Activated T-helper 1 cell treated with Interleukin-2 at 50 U/mL for 16 hours (primary cell): ENCODE measurements around the gene CAMSAP3.

ENCODE experiments used
- DNase-seq: peaks from one replicate; pipeline ENCODE4 v3.0.0-alpha.2; 2020; ENCODE audit warnings: low read depth

The CAMSAP3 gene

DNA sequence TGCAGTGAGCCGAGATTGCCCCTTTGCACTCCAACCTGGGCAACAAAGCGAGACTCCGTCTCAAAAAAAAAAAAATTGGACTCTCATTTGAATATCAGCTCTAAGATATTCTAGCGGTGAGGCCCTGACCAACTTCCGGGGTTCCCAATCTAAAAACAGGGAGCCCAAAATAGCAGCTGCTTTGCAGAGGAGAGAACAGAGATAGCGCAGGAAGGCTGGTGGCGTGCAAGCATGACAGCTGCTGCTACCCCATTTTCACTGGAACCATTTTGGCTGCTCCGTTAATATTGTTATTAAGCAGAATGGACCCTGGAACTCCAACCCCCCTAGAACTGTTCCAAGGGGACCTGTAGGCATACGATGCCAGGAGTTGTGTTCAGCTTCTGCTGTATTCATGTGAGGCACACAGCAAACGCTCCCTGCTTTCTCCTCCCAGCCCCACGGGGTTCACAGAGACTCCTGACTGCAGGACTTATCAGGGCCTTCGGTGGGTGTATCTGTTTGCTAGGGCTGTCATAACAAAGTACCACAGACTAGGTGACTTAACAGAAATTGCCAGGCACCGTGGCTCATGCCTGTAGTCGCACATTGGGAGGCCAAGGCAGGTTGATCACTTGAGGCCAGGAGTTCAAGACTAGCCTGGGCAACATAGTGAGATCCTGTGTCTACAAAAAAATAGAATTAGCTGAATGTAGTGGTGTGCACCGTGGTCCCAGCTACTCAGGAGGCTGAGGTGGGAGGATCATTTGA is 52.8 kb downstream of the CAMSAP3 start:
- no peak for DNase-seq

DNA sequence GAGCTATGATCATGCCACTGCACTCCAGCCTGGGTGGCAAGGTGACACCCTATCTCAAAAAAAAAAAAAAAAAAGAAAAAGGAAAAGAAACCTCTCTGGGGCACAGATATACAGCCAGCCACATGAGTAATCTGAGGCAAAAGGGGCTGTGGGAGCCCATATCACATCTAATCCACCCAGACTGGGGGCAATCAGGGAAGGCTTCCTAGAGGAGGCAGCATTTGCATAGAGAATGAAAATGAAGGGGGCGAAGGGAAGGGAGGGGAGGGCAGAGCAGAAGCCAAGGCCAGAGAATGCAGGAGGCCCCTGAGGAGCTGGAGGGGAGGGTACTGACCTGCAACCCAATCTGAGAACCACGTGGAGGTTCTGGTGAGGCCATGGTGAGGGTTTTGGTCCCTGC is 54.5 kb downstream of the CAMSAP3 start:
- DNase-seq, result no peak

GRCh38 chr19:7652061-7652641 is 56.5 kb downstream of the CAMSAP3 start:
- peak; percentile 79 for DNase-seq

DNA sequence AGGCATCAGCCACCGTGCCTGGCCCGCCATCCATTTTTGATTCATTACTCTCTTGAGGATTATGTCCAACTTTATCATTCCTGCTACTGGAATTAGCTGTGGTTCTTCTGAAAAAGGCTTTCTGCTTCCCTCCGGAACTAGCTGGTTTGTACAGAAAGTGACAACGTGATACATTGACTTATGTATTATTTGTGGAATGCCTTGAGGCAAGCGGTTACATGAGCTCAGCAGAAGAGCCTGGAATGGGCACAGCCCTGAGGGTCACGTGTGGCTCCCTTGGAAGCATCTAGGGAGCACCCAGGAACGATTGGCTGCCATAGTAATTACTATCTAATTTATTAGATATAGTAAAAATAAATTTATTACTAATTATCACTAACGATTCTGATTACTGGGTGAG is 58.7 kb downstream of the CAMSAP3 start:
- no peak for DNase-seq

GRCh38 chr19:7655581-7655980 is 59.9 kb downstream of the CAMSAP3 start:
- no peak for DNase-seq

DNA sequence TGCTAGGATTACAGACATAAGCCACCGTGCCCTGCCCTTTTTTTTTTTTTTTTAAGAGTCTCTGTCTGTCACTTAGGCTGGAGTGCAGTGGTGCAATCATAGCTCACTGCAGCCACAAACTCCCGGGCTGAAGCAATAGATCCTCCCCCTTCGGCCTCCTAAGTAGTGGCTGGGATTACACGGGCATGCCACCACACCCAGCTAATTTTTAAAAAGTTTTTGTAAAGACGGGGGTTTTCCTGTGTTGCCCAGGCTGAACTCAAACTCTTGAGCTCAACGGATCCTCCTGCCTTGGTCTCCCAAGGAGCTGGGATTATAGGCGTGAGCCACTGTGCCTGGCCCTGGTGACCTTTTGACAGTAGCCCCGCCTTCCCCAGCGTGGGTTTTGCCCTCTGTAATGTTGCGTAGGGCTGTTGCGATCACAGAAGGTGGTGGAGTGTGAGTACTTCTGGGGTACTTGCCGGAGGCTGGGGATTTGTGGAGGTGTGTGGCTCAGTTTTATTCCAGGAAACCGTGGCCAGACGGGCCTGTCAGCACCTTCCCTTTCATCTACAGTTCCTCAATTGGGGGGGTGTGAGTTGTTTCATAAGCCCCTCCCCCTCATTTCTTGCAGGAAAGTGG is 61.6 kb downstream of the CAMSAP3 start:
- no peak for DNase-seq

DNA sequence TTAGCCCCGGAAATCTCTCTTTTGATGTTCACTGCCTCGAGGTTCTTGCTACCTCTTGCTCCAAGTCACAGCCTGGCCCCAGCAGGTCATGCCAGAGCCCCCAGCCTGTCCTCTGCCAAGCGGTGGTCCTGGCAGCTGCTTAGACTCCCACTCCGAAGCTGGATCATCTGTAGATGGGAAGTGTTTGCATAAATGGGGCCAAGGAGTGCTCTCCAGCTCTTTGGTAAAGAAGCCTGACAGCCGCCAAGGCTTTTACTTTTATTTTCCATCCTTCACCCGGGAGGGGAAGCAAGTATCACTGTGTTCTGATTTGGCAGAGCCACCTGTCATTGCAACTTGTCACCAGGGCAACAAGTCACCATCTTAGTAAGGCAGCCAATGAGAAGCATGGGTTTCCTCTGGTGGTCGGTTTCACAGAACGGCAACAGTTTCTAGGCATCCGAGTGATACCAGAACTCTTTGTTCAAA is 62.6 kb downstream of the CAMSAP3 start:
- no peak for DNase-seq

- DNase-seq, result no peak
These were observed 66.3 kb downstream of the CAMSAP3 start for GRCh38 chr19:7661744-7662538.

DNA sequence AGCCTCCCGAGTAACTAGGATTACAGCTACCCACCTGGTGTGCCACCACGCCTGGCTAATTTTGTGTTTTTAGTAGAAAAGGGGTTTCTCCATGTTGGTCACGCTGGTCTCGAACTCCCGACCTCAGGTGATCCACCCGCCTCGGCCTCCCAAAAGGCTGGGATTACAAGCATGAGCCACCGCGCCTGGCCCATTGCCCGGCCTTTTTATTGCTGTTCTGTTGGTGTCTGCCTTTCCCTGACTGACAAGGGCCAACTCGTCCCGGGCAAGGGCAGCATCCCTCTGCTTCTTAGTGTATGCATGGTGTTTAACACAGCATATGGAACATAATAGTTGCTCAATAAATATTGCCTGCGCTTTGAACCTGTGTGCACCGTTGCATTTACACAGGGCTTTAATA is 67.0 kb downstream of the CAMSAP3 start:
- no peak for DNase-seq

DNA sequence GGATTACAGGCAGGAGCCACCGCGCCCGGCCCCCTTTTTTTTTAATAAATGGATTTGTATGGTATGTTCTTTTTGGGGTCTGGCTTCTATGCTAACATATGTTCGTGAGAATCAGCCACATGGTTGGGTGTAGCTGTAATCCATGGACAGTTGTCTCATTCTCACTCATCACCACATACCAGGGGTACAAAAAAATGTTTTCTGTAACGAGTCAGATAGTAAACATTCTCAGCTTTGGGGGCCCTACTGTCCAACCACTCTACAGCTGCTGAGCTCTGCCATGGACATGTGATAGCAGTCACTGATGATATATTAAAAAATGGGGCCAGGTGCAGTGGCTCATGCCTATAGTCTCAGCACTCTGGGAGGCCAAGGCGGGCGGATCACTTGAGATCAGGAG is 68.0 kb downstream of the CAMSAP3 start:
- no peak for DNase-seq

GRCh38 chr19:7665076-7665475 is 69.4 kb downstream of the CAMSAP3 start:
- DNase-seq, result no peak
